ENCODE data around the gene TCP1.
"Not testable (repeated sequence)": the region's sequence is repeated elsewhere in the genome, so short reads cannot be mapped to it uniquely, and the experiment has no call there.

DNA sequence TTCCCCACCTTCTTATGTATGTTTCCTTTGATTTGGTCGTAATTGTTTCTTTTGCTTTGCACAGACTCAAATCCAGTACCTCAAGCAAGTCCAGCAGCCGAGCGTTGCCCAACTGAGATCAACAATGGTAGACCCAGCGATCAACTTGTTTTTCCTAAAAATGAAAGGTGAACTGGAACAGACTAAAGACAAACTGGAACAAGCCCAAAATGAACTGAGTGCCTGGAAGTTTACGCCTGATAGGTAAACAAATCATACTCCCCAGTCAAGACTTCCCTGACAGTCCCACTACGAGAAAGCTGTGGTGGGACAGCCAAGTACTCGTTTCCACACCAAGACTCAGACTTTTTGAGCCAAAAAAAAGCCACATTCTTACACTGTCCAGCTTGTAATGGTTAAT, 41.3 kb downstream of the TCP1 start:
- not testable (repeated sequence) for TF ChIP-seq EZH2, EZH2phosphoT487 (IDR thresholded peaks at IDR 0.05)

Measured in neural progenitor cell (in vitro differentiated cells).